ENCODE measurements around the gene CLCC1.
"Not testable (repeated sequence)": the region's sequence is repeated elsewhere in the genome, so short reads cannot be mapped to it uniquely, and the experiment has no call there.

CLCC1 gene, protein sequence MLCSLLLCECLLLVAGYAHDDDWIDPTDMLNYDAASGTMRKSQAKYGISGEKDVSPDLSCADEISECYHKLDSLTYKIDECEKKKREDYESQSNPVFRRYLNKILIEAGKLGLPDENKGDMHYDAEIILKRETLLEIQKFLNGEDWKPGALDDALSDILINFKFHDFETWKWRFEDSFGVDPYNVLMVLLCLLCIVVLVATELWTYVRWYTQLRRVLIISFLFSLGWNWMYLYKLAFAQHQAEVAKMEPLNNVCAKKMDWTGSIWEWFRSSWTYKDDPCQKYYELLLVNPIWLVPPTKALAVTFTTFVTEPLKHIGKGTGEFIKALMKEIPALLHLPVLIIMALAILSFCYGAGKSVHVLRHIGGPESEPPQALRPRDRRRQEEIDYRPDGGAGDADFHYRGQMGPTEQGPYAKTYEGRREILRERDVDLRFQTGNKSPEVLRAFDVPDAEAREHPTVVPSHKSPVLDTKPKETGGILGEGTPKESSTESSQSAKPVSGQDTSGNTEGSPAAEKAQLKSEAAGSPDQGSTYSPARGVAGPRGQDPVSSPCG

DNA sequence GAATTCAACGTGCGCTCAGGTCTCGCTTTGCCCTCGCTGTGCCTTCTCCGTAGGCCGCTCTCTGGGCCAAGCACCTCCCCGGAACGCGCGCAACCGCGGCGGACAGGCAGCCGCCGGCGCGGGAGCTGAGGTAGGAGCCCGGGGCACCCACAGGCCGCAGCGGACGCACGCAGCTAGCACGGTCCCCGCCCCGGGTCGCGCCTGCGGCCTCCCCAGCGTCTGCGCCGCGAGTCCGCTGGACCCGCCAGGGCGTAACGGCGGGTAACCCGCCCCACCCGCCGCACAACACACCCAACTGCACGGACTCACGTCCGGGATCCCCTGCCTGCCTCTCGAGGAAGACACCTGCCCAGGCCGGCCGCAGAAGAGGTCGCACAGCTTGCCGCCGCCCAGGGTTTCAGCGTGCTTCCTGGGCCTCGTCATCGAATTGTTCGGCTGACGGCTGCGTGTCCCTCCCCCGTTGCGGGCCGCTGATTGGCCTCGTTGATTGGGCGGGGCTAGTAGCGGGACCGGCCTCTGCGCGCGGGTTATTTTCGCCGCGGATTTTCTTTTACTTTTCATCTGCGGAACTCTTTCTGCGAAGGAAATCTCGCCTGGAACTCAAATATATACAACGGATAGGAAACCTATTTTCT is at the start of gene CLCC1:
Gene CLCC1 (minus strand): TSS at position 433 of the 635 bp plus-strand sequence. CDS start 13,047 bp downstream, outside the sequence.
- H3K4me3 ChIP-seq (ENCODE audit: low read length): peak within 1 kb of the TSS; percentile 69
- TF ChIP-seq, protein P1, sequence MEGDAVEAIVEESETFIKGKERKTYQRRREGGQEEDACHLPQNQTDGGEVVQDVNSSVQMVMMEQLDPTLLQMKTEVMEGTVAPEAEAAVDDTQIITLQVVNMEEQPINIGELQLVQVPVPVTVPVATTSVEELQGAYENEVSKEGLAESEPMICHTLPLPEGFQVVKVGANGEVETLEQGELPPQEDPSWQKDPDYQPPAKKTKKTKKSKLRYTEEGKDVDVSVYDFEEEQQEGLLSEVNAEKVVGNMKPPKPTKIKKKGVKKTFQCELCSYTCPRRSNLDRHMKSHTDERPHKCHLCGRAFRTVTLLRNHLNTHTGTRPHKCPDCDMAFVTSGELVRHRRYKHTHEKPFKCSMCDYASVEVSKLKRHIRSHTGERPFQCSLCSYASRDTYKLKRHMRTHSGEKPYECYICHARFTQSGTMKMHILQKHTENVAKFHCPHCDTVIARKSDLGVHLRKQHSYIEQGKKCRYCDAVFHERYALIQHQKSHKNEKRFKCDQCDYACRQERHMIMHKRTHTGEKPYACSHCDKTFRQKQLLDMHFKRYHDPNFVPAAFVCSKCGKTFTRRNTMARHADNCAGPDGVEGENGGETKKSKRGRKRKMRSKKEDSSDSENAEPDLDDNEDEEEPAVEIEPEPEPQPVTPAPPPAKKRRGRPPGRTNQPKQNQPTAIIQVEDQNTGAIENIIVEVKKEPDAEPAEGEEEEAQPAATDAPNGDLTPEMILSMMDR (IDR thresholded peaks at IDR 0.05; ENCODE audit: insufficient read depth, low read depth, low read length, missing control alignments): no peak
- peak; percentile 96 for DNase-seq (ENCODE audit: low read depth)

- TF ChIP-seq, protein P1 (IDR thresholded peaks at IDR 0.05; ENCODE audit: insufficient read depth, low read depth, low read length, missing control alignments): no peak
- no peak for DNase-seq (ENCODE audit: low read depth)
- H3K4me3 ChIP-seq (ENCODE audit: low read length): no peak overlapping the region
These were observed 48.1 kb upstream of the CLCC1 start for GRCh38 chr1:109011335-109011734.

DNA sequence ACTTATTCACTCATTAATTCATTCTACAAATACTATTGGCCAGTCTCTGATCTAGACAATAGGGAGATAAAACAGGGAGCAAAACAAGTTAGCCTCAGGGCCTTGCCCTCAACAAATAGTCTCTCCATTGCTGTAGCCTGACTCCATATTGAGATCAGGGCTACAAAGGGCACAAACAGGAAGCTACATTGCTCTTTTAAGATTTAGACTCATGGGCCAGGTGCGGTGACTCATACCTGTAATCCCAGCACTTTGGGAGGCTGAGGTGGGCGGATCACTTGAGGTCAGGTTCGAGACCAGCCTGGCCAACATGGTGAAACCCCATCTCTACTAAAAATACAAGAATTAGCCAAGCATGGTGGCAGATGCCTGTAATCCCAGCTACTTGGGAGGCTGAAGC is 33.3 kb upstream of the CLCC1 start:
- peak; percentile 4 for DNase-seq (ENCODE audit: low read depth)
- not testable (repeated sequence) for H3K4me3 ChIP-seq (ENCODE audit: low read length)

DNA sequence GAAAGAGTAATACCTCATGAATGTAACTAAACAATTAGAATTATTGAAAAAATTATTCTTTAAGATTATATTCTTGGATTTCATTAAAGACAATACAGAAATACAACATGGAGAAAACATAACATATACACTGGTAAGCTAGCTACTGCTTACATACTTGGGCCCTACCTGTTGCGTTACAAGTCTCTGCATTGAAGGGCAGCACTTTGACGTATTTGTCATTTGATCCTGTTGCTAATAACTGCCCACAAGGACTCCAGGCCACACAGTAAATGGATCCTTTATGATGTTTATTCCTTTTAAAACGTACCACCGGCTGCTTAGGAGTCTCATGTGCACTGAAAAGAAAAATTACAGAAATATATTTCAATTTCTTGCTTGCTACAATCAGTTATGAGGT is 19.8 kb upstream of the CLCC1 start:
- H3K4me3 ChIP-seq (ENCODE audit: low read length): no peak overlapping the region
- DNase-seq (ENCODE audit: low read depth): no peak
- TF ChIP-seq, protein P1 (IDR thresholded peaks at IDR 0.05; ENCODE audit: insufficient read depth, low read depth, low read length, missing control alignments): no peak

DNA sequence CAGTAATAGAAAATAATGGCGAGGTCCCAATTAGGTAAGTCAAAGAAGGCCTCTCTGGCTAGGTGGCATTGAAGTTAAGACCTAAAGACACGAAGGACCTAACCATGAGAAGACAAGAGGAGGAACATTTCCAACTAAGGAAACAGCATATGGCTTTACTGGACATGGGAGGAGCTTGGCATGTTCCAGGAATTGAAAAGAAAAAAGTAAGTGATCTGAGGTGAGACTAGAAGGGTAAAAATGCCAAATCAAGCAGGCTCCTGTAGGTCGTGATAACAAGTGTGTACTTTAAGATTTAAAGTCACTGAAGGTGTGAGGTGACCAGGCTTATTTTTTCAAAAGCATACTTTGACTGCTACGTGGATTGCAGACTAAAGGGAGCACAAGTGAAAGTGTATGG is 13.4 kb upstream of the CLCC1 start:
- no peak overlapping the region for H3K4me3 ChIP-seq (ENCODE audit: low read length)
- DNase-seq (ENCODE audit: low read depth): no peak
- TF ChIP-seq, protein P1 (IDR thresholded peaks at IDR 0.05; ENCODE audit: insufficient read depth, low read depth, low read length, missing control alignments): no peak

GRCh38 chr1:108972951-108973350 is 9.7 kb upstream of the CLCC1 start:
- H3K4me3 ChIP-seq (ENCODE audit: low read length): no peak overlapping the region
- TF ChIP-seq, protein P1 (IDR thresholded peaks at IDR 0.05; ENCODE audit: insufficient read depth, low read depth, low read length, missing control alignments): no peak
- no peak for DNase-seq (ENCODE audit: low read depth)

DNA sequence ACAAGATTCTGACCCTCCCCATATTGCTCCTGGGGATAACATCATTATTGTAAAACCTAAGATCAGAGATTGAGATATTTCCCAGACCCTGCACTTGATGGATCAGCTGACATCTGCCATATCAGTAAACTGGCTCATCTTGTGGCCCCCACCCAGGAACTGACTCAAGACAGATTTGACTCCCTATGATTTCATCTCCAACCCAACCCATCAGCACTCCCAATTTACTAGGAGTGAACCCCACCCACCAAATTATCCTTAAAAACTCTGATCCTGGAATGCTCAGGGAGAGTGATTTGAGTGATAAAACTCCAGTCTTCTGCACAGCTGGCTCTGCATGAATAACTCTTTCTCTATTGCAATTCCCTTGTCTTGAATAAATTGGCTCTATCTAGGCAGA is 6.1 kb upstream of the CLCC1 start:
- H3K4me3 ChIP-seq (ENCODE audit: low read length): no peak overlapping the region
- DNase-seq (ENCODE audit: low read depth): no peak
- TF ChIP-seq, protein P1 (IDR thresholded peaks at IDR 0.05; ENCODE audit: insufficient read depth, low read depth, low read length, missing control alignments): no peak

All from epithelial cell of esophagus (primary cell).